ENCODE results near the gene CLEC3B. TPM values are rescaled to one million over a fixed set of nuclear protein-coding genes. Genes with fewer than 3 reads are reported as not detected.

CLEC3B gene
- total RNA-seq, 1 donor from 2014 or later = 50.3 TPM

DNA sequence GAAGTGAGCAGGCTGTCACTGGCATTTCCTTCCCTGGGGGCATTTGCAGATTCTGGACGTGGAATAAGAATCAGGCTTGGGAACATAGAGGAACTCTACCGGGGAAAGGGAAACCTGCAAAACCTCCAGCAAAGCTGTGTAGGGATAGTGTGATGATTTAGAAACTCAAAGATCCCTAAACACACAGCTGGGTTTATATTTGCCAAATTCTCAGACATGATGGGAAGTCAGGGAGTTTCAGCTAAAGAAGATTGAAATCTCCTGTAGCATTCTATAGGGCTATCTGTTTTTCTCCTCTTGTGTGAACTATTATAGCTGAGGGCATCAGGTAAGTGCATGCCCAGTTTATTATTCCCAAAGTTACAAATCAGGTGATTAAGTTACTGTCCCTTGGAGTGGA, 9.2 kb upstream of the CLEC3B start:
- Mint-ChIP-seq H3K27ac (ENCODE audit: unreplicated experiment) (no peak overlapping the region), H3K4me1 (ENCODE audit: low read depth) (peaks cover 52% of the 10 kb centered on the region), H3K27me3 (ENCODE audit: low read depth) (no peaks in the 10 kb centered on the region), H3K4me3 (ENCODE audit: unreplicated experiment) (no peak overlapping the region), H3K9me3 (ENCODE audit: low read depth) (no peaks in the 10 kb centered on the region), H3K36me3 (ENCODE audit: low read depth) (peaks cover 9% of the 10 kb centered on the region)
- no peak for DNase-seq (ENCODE audit: low spot score)
- TF ChIP-seq, protein P1, sequence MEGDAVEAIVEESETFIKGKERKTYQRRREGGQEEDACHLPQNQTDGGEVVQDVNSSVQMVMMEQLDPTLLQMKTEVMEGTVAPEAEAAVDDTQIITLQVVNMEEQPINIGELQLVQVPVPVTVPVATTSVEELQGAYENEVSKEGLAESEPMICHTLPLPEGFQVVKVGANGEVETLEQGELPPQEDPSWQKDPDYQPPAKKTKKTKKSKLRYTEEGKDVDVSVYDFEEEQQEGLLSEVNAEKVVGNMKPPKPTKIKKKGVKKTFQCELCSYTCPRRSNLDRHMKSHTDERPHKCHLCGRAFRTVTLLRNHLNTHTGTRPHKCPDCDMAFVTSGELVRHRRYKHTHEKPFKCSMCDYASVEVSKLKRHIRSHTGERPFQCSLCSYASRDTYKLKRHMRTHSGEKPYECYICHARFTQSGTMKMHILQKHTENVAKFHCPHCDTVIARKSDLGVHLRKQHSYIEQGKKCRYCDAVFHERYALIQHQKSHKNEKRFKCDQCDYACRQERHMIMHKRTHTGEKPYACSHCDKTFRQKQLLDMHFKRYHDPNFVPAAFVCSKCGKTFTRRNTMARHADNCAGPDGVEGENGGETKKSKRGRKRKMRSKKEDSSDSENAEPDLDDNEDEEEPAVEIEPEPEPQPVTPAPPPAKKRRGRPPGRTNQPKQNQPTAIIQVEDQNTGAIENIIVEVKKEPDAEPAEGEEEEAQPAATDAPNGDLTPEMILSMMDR (IDR thresholded peaks at IDR 0.05) = no peak

DNA sequence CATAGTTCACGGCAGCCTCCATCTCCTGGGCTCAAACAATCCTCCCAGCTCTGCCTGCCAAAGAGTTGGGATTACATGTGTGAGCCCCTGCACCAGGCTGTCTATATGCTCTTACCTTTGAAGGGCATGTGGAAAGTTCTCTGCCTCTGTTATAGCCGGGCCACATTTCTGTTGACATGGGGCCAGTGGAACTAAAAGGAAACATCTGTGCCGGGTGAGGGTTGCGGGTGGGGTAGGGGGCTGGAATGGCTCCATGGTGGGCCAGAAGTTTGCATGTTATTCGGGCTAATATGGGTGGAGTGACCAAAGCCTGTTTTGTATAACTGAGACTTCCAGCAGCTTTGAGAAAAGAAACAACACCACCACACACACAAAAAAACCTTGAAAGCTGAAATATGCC, 8.3 kb upstream of the CLEC3B start:
- Mint-ChIP-seq H3K4me1 (ENCODE audit: low read depth) (peaks cover 46% of the 10 kb centered on the region), H3K36me3 (ENCODE audit: low read depth) (peaks cover 6% of the 10 kb centered on the region), H3K4me3 (ENCODE audit: unreplicated experiment) (no peak overlapping the region), H3K9me3 (ENCODE audit: low read depth) (no peaks in the 10 kb centered on the region), H3K27me3 (ENCODE audit: low read depth) (no peaks in the 10 kb centered on the region), H3K27ac (ENCODE audit: unreplicated experiment) (no peak overlapping the region)
- no peak for DNase-seq (ENCODE audit: low spot score)
- TF ChIP-seq, protein P1 (IDR thresholded peaks at IDR 0.05) = no peak

DNA sequence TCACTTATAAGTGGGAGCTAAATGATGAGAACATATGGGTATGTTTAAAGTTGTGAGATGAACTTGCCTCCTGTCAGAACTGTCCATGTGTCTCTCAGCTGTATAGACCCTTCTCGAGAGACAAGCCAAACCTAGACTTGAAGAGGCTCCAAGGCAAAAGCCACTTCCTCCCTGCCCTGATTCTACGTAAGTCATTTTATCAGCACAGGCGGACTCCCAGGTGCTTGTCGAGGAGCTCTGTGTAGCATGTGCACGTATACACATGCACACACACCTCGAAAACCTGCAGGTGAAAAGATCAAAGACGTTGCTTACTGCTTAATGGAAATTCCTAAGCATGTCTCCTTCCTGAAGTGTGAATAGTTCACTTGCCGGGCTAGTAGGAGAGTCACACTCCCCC, 5.6 kb upstream of the CLEC3B start:
- Mint-ChIP-seq H3K27ac (ENCODE audit: unreplicated experiment) (no peak overlapping the region), H3K36me3 (ENCODE audit: low read depth) (peaks cover 3% of the 10 kb centered on the region), H3K4me3 (ENCODE audit: unreplicated experiment) (no peak overlapping the region), H3K9me3 (ENCODE audit: low read depth) (no peaks in the 10 kb centered on the region), H3K4me1 (ENCODE audit: low read depth) (peaks cover 55% of the 10 kb centered on the region), H3K27me3 (ENCODE audit: low read depth) (no peaks in the 10 kb centered on the region)
- TF ChIP-seq, protein P1 (IDR thresholded peaks at IDR 0.05) = no peak
- DNase-seq (ENCODE audit: low spot score) = no peak

DNA sequence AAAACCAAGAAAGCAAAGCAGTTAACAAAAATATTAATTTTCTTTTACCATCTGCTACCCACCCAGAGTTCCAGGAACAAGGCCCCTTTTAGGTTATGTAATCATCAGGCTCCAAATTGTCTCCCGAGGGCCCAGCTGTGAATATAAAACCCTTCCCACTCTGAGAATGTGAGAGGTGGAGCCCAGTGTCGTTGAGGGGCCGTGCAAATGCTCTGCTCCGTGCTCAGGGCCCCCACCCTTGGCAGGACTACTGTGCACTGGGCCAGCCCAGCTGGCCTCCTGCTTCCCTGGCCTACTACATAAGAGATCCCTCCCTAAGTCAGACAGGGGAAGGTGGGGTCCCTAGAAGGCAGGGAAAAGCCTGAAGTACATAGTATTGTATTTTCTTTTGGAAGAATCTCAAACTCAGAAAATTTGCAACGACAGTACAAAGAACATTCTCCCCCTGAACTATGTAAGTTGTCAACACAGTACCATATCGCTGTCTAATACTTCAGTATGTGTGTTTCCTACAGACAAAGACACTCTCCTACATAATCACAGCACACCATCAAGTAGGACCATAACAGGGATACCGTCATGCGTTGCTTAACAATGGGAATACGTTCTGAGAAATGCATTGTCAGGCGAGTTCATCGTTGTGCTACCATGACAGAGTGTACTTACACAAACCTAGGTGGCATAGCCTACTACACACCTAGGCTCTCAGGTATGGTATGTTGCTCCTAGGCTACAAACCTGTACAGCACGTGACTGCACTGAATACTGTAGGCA, 4.4 kb upstream of the CLEC3B start:
- H3K36me3 Mint-ChIP-seq (ENCODE audit: low read depth) = peaks cover 3% of the 10 kb centered on the region
- no peak overlapping the region for H3K27ac Mint-ChIP-seq (ENCODE audit: unreplicated experiment)
- H3K4me3 Mint-ChIP-seq (ENCODE audit: unreplicated experiment) = no peak overlapping the region
- DNase-seq (ENCODE audit: low spot score) = no peak
- TF ChIP-seq, protein P1 (IDR thresholded peaks at IDR 0.05) = no peak
- H3K4me1 Mint-ChIP-seq (ENCODE audit: low read depth) = peaks cover 61% of the 10 kb centered on the region
- no peaks in the 10 kb centered on the region for H3K27me3 Mint-ChIP-seq (ENCODE audit: low read depth)
- H3K9me3 Mint-ChIP-seq (ENCODE audit: low read depth) = no peaks in the 10 kb centered on the region

DNA sequence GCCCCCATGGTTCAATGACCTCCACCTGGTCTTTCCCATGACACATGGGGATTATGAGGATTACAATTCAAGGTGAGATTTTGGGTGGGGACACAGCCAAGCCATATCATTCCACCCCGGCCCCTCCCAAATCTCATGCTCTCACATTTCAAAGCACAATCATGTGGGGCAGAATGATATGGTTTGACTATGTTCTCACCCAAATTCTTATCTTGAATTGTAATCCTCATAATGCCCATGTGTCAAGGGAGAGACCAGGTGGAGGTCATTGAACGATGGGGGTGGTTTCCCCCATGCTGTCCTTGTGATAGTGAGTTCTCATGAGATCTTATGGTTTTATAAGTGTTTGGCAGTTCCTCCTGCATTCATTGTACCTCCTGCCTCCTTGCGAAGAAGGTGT, 2.4 kb upstream of the CLEC3B start:
- Mint-ChIP-seq H3K27ac (ENCODE audit: unreplicated experiment) (no peak overlapping the region), H3K9me3 (ENCODE audit: low read depth) (no peaks in the 10 kb centered on the region), H3K27me3 (ENCODE audit: low read depth) (no peaks in the 10 kb centered on the region), H3K4me1 (ENCODE audit: low read depth) (peaks cover 57% of the 10 kb centered on the region), H3K4me3 (ENCODE audit: unreplicated experiment) (no peak overlapping the region), H3K36me3 (ENCODE audit: low read depth) (peaks cover 2% of the 10 kb centered on the region)
- TF ChIP-seq, protein P1 (IDR thresholded peaks at IDR 0.05) = no peak
- no peak for DNase-seq (ENCODE audit: low spot score)

All from chondrocyte (in vitro differentiated cells).